GM12878 (cell line): ENCODE data around the gene DBR1.

Experiments
- CBFB ChIP-seq: IDR thresholded peaks from 2 replicates; pipeline ENCODE4 v1.6.1; 2016; ENCODE audit warnings: antibody characterized with exemption, low read depth
- CREB1 ChIP-seq: IDR thresholded peaks from 2 replicates; pipeline ENCODE4 v1.6.1; 2012; ENCODE audit warnings: low read depth, mild to moderate bottlenecking, inconsistent platforms
- MXI1 ChIP-seq: fragments of 150-350 bp; IDR thresholded peaks from 2 replicates; pipeline ENCODE4 v1.6.1; 2011; ENCODE audit warnings: low read depth, mild to moderate bottlenecking, inconsistent platforms, low read length, improper control_type of control experiment
- POLR2A ChIP-seq: IDR thresholded peaks from 2 replicates; pipeline ENCODE4 v1.6.1; 2011; ENCODE audit warnings: low read depth, mild to moderate bottlenecking, low read length
- RUNX3 ChIP-seq: IDR thresholded peaks from 2 replicates; pipeline ENCODE4 v1.6.1; 2012; ENCODE audit warnings: low read length, inconsistent platforms
- SIN3A ChIP-seq: IDR thresholded peaks from 2 replicates; pipeline ENCODE4 v1.6.1; 2012; ENCODE audit warnings: low read depth, low read length, improper control_type of control experiment
- SMC3 ChIP-seq: IDR thresholded peaks from 2 replicates; pipeline ENCODE4 v1.6.1; 2011; ENCODE audit warnings: low read length, improper control_type of control experiment, borderline replicate concordance
- TF ChIP-seq, protein P1 (sequence below): IDR thresholded peaks from 2 replicates; pipeline ENCODE4 v1.6.1; 2012; ENCODE audit warnings: mild to moderate bottlenecking, low read depth, low read length
- TF ChIP-seq, protein P2 (sequence below), 3 experiments: IDR thresholded peaks in 2 of 3; conservative IDR thresholded peaks in 1 of 3; 2 replicates each; pipeline ENCODE4 v1.5.1; 2011; ENCODE audit warnings: low read depth in 3 of 3, low read length in 3 of 3, mild to moderate bottlenecking in 3 of 3, control low read depth in 2 of 3, moderate library complexity in 2 of 3, inconsistent platforms in 1 of 3, mixed read lengths in 1 of 3; ENCODE audit not compliant: control insufficient read depth in 2 of 3, insufficient read depth in 1 of 3; ENCODE audit errors: extremely low read depth in 1 of 3
- TF ChIP-seq, protein P3 (sequence below): fragments of 450-650 bp; IDR thresholded peaks from 2 replicates; pipeline ENCODE4 v1.6.1; 2016; ENCODE audit warnings: mild to moderate bottlenecking
- TF ChIP-seq, protein P4 (sequence below): IDR thresholded peaks from 2 replicates; pipeline ENCODE4 v1.6.1; 2011; ENCODE audit warnings: low read depth, low read length, improper control_type of control experiment, borderline replicate concordance
- TF ChIP-seq, protein P5 (sequence below): fragments of 450-650 bp; formaldehyde crosslinking; IDR thresholded peaks from 2 replicates; pipeline ENCODE4 v1.4.0; 2020; ENCODE audit warnings: mild to moderate bottlenecking, moderate library complexity

DNA sequence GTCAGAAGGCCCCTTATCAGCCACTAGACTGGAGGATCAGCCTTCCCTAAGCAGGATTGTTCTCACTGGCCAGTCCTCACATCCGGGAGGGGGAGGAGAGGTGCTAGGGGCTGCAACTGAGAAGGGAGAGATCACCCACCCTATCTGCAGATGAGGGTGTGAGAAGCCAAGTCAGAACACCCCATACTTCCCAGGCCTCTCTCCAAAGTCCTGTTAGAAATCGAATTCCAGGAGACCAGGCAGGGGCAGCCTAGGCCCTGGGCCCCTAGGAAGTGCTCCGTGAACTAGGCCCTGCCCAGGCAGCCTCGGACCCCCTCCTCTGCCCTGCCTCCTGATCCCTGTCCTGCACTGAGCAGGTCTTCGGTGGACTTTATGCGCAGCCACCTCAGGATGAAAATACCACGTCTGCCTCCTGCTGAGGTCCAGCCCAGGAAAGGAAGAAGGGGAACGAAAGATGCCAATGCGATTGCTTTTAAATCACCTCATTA is 60.2 kb downstream of the DBR1 start:
- TF ChIP-seq, protein P1, sequence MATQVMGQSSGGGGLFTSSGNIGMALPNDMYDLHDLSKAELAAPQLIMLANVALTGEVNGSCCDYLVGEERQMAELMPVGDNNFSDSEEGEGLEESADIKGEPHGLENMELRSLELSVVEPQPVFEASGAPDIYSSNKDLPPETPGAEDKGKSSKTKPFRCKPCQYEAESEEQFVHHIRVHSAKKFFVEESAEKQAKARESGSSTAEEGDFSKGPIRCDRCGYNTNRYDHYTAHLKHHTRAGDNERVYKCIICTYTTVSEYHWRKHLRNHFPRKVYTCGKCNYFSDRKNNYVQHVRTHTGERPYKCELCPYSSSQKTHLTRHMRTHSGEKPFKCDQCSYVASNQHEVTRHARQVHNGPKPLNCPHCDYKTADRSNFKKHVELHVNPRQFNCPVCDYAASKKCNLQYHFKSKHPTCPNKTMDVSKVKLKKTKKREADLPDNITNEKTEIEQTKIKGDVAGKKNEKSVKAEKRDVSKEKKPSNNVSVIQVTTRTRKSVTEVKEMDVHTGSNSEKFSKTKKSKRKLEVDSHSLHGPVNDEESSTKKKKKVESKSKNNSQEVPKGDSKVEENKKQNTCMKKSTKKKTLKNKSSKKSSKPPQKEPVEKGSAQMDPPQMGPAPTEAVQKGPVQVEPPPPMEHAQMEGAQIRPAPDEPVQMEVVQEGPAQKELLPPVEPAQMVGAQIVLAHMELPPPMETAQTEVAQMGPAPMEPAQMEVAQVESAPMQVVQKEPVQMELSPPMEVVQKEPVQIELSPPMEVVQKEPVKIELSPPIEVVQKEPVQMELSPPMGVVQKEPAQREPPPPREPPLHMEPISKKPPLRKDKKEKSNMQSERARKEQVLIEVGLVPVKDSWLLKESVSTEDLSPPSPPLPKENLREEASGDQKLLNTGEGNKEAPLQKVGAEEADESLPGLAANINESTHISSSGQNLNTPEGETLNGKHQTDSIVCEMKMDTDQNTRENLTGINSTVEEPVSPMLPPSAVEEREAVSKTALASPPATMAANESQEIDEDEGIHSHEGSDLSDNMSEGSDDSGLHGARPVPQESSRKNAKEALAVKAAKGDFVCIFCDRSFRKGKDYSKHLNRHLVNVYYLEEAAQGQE: no peak
- TF ChIP-seq CBFB (no peak), POLR2A (no peak), MXI1 (no peak), SIN3A (no peak), CREB1 (no peak), SMC3 (no peak), RUNX3 (no peak)
- TF ChIP-seq, protein P2, sequence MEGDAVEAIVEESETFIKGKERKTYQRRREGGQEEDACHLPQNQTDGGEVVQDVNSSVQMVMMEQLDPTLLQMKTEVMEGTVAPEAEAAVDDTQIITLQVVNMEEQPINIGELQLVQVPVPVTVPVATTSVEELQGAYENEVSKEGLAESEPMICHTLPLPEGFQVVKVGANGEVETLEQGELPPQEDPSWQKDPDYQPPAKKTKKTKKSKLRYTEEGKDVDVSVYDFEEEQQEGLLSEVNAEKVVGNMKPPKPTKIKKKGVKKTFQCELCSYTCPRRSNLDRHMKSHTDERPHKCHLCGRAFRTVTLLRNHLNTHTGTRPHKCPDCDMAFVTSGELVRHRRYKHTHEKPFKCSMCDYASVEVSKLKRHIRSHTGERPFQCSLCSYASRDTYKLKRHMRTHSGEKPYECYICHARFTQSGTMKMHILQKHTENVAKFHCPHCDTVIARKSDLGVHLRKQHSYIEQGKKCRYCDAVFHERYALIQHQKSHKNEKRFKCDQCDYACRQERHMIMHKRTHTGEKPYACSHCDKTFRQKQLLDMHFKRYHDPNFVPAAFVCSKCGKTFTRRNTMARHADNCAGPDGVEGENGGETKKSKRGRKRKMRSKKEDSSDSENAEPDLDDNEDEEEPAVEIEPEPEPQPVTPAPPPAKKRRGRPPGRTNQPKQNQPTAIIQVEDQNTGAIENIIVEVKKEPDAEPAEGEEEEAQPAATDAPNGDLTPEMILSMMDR (IDR thresholded peaks at IDR 0.05 in 2 of 3, conservative IDR thresholded peaks at IDR 0.05 in 1 of 3; ENCODE audit: control insufficient read depth in 2 of 3, extremely low read depth in 1 of 3, insufficient read depth in 1 of 3, low read depth in 3 of 3, low read length in 3 of 3): no peak
- TF ChIP-seq, protein P3, sequence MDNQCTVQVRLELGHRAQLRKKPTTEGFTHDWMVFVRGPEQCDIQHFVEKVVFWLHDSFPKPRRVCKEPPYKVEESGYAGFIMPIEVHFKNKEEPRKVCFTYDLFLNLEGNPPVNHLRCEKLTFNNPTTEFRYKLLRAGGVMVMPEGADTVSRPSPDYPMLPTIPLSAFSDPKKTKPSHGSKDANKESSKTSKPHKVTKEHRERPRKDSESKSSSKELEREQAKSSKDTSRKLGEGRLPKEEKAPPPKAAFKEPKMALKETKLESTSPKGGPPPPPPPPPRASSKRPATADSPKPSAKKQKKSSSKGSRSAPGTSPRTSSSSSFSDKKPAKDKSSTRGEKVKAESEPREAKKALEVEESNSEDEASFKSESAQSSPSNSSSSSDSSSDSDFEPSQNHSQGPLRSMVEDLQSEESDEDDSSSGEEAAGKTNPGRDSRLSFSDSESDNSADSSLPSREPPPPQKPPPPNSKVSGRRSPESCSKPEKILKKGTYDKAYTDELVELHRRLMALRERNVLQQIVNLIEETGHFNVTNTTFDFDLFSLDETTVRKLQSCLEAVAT: no peak
- TF ChIP-seq, protein P4, sequence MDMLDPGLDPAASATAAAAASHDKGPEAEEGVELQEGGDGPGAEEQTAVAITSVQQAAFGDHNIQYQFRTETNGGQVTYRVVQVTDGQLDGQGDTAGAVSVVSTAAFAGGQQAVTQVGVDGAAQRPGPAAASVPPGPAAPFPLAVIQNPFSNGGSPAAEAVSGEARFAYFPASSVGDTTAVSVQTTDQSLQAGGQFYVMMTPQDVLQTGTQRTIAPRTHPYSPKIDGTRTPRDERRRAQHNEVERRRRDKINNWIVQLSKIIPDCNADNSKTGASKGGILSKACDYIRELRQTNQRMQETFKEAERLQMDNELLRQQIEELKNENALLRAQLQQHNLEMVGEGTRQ: no peak
- TF ChIP-seq, protein P5, sequence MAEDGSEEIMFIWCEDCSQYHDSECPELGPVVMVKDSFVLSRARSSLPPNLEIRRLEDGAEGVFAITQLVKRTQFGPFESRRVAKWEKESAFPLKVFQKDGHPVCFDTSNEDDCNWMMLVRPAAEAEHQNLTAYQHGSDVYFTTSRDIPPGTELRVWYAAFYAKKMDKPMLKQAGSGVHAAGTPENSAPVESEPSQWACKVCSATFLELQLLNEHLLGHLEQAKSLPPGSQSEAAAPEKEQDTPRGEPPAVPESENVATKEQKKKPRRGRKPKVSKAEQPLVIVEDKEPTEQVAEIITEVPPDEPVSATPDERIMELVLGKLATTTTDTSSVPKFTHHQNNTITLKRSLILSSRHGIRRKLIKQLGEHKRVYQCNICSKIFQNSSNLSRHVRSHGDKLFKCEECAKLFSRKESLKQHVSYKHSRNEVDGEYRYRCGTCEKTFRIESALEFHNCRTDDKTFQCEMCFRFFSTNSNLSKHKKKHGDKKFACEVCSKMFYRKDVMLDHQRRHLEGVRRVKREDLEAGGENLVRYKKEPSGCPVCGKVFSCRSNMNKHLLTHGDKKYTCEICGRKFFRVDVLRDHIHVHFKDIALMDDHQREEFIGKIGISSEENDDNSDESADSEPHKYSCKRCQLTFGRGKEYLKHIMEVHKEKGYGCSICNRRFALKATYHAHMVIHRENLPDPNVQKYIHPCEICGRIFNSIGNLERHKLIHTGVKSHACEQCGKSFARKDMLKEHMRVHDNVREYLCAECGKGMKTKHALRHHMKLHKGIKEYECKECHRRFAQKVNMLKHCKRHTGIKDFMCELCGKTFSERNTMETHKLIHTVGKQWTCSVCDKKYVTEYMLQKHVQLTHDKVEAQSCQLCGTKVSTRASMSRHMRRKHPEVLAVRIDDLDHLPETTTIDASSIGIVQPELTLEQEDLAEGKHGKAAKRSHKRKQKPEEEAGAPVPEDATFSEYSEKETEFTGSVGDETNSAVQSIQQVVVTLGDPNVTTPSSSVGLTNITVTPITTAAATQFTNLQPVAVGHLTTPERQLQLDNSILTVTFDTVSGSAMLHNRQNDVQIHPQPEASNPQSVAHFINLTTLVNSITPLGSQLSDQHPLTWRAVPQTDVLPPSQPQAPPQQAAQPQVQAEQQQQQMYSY: no peak
